Activated naive CD4-positive, alpha-beta T cell (primary cell): Measurements from ENCODE around the gene TNFRSF1B.

Experiments
- DNase-seq, 4 experiments: peaks; one replicate each; lab custom pipeline; 2025; lab: John Stamatoyannopoulos, UW

TNFRSF1B gene

DNA sequence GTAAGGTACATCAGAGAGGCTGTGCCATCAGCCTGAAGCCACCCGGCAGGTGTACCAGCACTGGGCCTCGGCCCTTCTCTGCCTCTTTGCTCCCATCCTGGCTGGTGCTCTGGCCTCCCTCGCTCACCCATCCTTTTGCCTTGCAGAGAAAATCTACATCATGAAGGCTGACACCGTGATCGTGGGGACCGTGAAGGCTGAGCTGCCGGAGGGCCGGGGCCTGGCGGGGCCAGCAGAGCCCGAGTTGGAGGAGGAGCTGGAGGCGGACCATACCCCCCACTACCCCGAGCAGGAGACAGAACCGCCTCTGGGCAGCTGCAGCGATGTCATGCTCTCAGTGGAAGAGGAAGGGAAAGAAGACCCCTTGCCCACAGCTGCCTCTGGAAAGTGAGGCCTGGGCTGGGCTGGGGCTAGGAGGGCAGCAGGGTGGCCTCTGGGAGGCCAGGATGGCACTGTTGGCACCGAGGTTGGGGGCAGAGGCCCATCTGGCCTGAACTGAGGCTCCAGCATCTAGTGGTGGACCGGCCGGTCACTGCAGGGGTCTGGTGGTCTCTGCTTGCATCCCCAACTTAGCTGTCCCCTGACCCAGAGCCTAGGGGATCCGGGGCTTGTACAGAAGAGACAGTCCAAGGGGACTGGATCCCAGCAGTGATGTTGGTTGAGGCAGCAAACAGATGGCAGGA, 24.5 kb upstream of the TNFRSF1B start:
- no peak for DNase-seq

GRCh38 chr1:12142891-12143630, 23.7 kb upstream of the TNFRSF1B start:
- no peak for DNase-seq

DNA sequence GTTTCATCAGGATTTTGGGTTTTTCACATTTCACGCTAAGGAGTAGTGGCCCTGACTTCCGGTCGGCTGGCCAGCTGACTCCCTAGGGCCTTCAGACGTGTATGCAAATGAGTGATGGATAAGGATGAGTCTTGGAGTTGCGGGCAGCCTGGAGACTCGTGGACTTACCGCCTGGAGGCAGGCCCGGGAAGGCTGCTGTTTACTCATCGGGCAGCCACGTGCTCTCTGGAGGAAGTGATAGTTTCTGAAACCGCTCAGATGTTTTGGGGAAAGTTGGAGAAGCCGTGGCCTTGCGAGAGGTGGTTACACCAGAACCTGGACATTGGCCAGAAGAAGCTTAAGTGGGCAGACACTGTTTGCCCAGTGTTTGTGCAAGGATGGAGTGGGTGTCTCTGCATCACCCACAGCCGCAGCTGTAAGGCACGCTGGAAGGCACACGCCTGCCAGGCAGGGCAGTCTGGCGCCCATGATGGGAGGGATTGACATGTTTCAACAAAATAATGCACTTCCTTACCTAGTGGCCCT, 23.1 kb upstream of the TNFRSF1B start:
- DNase-seq, result peak in 1 of 4 experiments; percentile 16

DNA sequence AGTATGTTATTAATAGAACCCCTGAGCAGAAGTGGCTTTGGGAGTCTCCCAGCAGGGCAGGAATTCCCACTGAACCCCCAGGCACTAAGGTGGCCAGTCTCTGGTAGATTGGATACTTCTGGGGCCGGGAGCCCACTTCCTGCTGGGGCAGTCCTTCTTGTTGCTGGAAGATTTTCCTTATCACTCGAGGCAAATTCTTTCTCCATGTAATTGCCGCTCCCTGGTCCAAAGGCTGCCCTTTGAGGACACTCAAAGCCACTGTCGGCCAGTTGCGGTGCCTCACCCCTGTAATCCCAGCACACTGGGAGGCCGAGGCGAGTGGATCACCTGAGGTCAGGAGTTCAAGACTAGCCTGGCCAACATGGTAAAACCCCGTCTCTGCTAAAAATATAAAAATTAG, 22.6 kb upstream of the TNFRSF1B start:
- DNase-seq, result no peak

DNA sequence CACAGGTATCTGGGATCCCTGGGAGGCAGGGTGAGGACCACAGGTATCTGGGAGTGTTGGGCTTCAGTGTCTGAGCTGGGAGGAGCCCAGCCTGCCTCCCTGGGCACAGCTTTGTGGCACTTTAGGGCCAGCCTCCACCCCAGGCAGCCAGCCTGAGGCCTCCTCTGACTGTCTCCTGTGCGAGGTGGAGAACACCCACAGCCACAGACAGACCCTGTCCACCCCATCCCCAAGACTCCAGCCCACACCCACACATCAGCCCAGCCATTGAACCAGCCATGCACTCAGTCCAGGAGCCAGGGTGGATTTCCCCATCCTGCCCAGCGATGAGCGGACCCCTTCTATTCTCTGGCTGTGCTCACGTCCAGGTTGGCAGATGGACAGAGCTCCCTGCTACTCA, 21.8 kb upstream of the TNFRSF1B start:
- DNase-seq, result no peak

- no peak for DNase-seq
These were observed 21.0 kb upstream of the TNFRSF1B start for GRCh38 chr1:12145616-12146342.

- no peak for DNase-seq
These were observed 20.3 kb upstream of the TNFRSF1B start for GRCh38 chr1:12146343-12147112.

GRCh38 chr1:12147201-12147701, 19.5 kb upstream of the TNFRSF1B start:
- no peak for DNase-seq

GRCh38 chr1:12148160-12148957, 18.4 kb upstream of the TNFRSF1B start:
- DNase-seq, result no peak

- no peak for DNase-seq
These were observed 17.6 kb upstream of the TNFRSF1B start for GRCh38 chr1:12148958-12149790.

- DNase-seq, result no peak
These were observed 17.0 kb upstream of the TNFRSF1B start for GRCh38 chr1:12149791-12150175.

GRCh38 chr1:12150456-12151200, 16.2 kb upstream of the TNFRSF1B start:
- DNase-seq, result peak in 1 of 4 experiments; percentile 13

GRCh38 chr1:12151465-12151864, 15.3 kb upstream of the TNFRSF1B start:
- no peak for DNase-seq

GRCh38 chr1:12152113-12152891, 14.5 kb upstream of the TNFRSF1B start:
- no peak for DNase-seq

- DNase-seq, result no peak
These were observed 13.5 kb upstream of the TNFRSF1B start for GRCh38 chr1:12153181-12153785.

DNA sequence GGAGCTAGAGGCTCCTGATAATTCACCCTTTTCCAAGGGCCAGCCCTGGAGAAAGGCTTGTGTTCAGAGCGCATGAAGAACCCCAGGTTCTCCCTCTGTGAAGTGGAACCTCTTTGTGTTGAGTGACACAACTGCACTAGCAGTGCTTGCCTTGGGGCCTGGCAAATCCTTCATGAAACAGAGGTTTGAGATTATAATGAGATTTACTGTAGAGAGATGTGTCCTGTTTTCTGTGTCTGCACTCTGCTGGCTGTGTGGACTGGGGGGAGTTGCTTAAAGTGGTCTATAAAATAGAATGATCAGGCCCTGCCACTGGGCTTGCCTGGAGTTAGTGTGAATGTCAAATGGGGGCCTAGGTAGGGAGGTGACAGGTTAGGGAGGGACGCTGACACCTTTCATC, 11.5 kb upstream of the TNFRSF1B start:
- no peak for DNase-seq

DNA sequence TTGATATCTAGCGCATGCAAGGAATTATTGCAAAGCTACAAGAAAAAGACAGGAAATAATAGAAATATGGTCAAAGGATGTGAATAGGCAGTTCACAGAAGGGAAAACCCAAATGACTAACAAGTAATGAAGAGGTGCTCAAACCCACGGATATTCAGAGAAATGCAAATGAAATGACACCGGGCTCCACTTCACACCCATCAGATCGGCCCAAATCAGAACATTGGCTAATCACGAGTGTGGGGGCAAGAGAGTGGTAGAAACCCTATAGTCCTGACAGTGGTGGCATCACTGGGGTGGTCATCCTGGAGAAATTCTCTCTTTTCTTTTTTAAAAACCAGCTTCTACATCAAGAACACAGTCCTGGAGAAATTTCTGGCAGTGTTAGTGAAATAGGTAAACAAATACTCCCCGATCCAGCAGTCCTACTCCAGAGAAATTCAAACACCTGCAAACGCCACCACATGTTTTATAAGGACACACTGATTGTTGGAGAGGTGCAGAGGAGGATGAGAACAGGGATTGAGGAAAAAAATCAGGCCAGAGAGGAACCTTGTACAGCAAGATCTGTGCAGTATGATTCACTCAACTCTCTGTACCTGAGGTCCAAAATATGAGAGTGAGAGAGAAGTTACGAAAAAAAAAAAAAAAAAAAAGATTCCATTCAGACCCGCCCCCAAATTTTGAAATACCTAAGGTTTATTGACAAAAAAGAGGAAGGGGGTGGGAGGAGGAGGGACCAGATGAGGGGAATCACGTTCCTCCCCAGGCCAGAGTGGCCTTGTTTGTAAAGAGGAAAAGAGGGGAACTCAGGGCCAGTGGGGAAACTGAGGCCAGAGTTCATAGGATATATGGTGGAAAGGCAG, 9.2 kb upstream of the TNFRSF1B start:
- no peak for DNase-seq
